GM12878 (cell line): Measurements from ENCODE around the gene CLEC16A. TPM values are rescaled to one million over a fixed set of nuclear protein-coding genes. Genes with fewer than 3 reads are reported as not detected.

Experiments used
- ATAC-seq: fragments of 200-7000 bp; cut with Tn5 transposase; 3 replicates; pipeline ENCODE4 v1.9.1; 2020; ENCODE audit warnings: mild to moderate bottlenecking, moderate library complexity
- BruUV-seq: library from RNA; stranded (reverse); fragments of 400-500 nt; replicated peaks from 2 replicates; lab custom pipeline; 2021; lab: Mats Ljungman, UMichigan
- CTCF ChIA-PET: fragments of 300-600 bp; sonication (Branson Sonifier 250); formaldehyde crosslinking; extraction: SDS; loops from one replicate; lab custom pipeline; 2021; ENCODE audit warnings: inconsistent platforms; lab: Yijun Ruan, JAX
- POLR2A ChIA-PET: fragments of 350-600 bp; formaldehyde crosslinking; extraction: SDS; loops from one replicate; lab custom pipeline; 2021; ENCODE audit warnings: inconsistent platforms; lab: Charles Lee
- RAD21 ChIA-PET: fragments of 300-600 bp; sonication (Branson Sonifier 250); formaldehyde crosslinking; loops from one replicate; lab custom pipeline; 2023; ENCODE audit warnings: antibody characterized with exemption; ENCODE audit not compliant: unreplicated experiment; lab: Charles Lee
- SMC1A ChIA-PET: fragments of 300-600 bp; sonication (Branson Sonifier 250); formaldehyde crosslinking; loops from one replicate; lab custom pipeline; 2023; ENCODE audit not compliant: unreplicated experiment, uncharacterized antibody; lab: Charles Lee
- DNase-seq: peaks from one replicate; pipeline ENCODE4 v3.0.0-alpha.2; 2011; ENCODE audit warnings: low read depth, low spot score
- FAIRE-seq: peaks from 3 replicates; lab custom pipeline; 2011; peaks lifted over from hg19 to GRCh38; lab: Jason Lieb, UNC
- H2AFZ ChIP-seq: 2 replicates; pipeline ENCODE4 v1.6.0; 2011; ENCODE audit warnings: low read depth, low read length, control low read depth; ENCODE audit not compliant: control insufficient read depth
- H3K27ac ChIP-seq: 2 replicates; pipeline ENCODE4 v1.5.1; 2011; ENCODE audit warnings: control low read depth; ENCODE audit not compliant: control insufficient read depth, insufficient read depth
- H3K27me3 ChIP-seq, 2 experiments: replicated peaks in 1 of 2; 2 replicates each; pipeline versions ENCODE4 v1.6.0 to v1.6.1; 2011; ENCODE audit warnings: low read length in 1 of 2; ENCODE audit not compliant: control insufficient read depth in 2 of 2, insufficient read depth in 2 of 2
- H3K36me3 ChIP-seq, 2 experiments: 2 replicates each; pipeline ENCODE4 v1.5.1; 2011; ENCODE audit warnings: low read length in 1 of 2; ENCODE audit not compliant: control insufficient read depth in 2 of 2, insufficient read depth in 2 of 2
- H3K4me1 ChIP-seq: 2 replicates; pipeline ENCODE4 v1.6.1; 2011; ENCODE audit warnings: mild to moderate bottlenecking, low read length, moderate library complexity, mixed read lengths; ENCODE audit not compliant: control insufficient read depth, insufficient read depth
- H3K4me2 ChIP-seq: 2 replicates; pipeline ENCODE4 v1.6.0; 2011; ENCODE audit warnings: control low read depth; ENCODE audit not compliant: control insufficient read depth, insufficient read depth
- H3K4me3 ChIP-seq: fragments of 200-600 bp; sonication (generic); 2 replicates; pipeline ENCODE4 v1.5.1; 2016
- H3K79me2 ChIP-seq: 2 replicates; pipeline ENCODE4 v1.6.0; 2011; ENCODE audit warnings: low read length; ENCODE audit not compliant: control insufficient read depth, insufficient read depth
- H3K9ac ChIP-seq: 2 replicates; pipeline ENCODE4 v1.8.0; 2011; ENCODE audit warnings: low read length, control low read depth, mixed read lengths; ENCODE audit not compliant: control insufficient read depth, insufficient read depth
- H3K9me3 ChIP-seq: replicated peaks from 3 replicates; pipeline ENCODE4 v1.5.1; 2011; ENCODE audit warnings: mild to moderate bottlenecking, low read length; ENCODE audit not compliant: control insufficient read depth, insufficient read depth
- H4K20me1 ChIP-seq: 2 replicates; pipeline ENCODE4 v1.6.0; 2011; ENCODE audit not compliant: control insufficient read depth, insufficient read depth
- ASH2L ChIP-seq: fragments of 300-600, 200-600 bp; sonication (generic); IDR thresholded peaks from 2 replicates; pipeline ENCODE4 v1.6.1; 2017; ENCODE audit warnings: low read depth, mild to moderate bottlenecking, borderline replicate concordance
- CBX3 ChIP-seq: fragments of 200-600 bp; sonication (generic); IDR thresholded peaks from 2 replicates; pipeline ENCODE4 v1.6.1; 2016; ENCODE audit warnings: low read depth, borderline replicate concordance
- CHD2 ChIP-seq: IDR thresholded peaks from 2 replicates; pipeline ENCODE4 v1.6.1; 2011; ENCODE audit warnings: low read depth, low read length, improper control_type of control experiment, borderline replicate concordance
- FOXM1 ChIP-seq: IDR thresholded peaks from 2 replicates; pipeline ENCODE4 v1.6.1; 2012; ENCODE audit warnings: low read depth, mild to moderate bottlenecking, inconsistent platforms, low read length, moderate library complexity
- GATAD2B ChIP-seq: fragments of 450-650 bp; conservative IDR thresholded peaks from 2 replicates; pipeline ENCODE4 v1.6.1; 2017; ENCODE audit warnings: low read depth, mild to moderate bottlenecking, moderate library complexity
- MEF2B ChIP-seq: fragments of 450-650 bp; IDR thresholded peaks from 2 replicates; pipeline ENCODE4 v1.6.1; 2018; ENCODE audit warnings: mild to moderate bottlenecking, moderate library complexity; ENCODE audit not compliant: partially characterized antibody, poor library complexity, severe bottlenecking
- NBN ChIP-seq: fragments of 450-650 bp; IDR thresholded peaks from 2 replicates; pipeline ENCODE4 v1.6.1; 2016
- SIX5 ChIP-seq: IDR thresholded peaks from 2 replicates; pipeline ENCODE4 v1.6.1; 2011; ENCODE audit warnings: mild to moderate bottlenecking, low read depth, low read length, moderate library complexity; ENCODE audit not compliant: severe bottlenecking
- SPI1 ChIP-seq: IDR thresholded peaks from 2 replicates; pipeline ENCODE4 v1.6.1; 2011; ENCODE audit warnings: low read depth, mild to moderate bottlenecking, low read length, moderate library complexity, borderline replicate concordance; ENCODE audit not compliant: insufficient read depth
- SRF ChIP-seq, 2 experiments: IDR thresholded peaks; 2 replicates each; pipeline ENCODE4 v1.6.1; 2011; ENCODE audit warnings: low read depth in 2 of 2, low read length in 2 of 2, mild to moderate bottlenecking in 1 of 2, moderate library complexity in 1 of 2
- STAT3 ChIP-seq: IDR thresholded peaks from 2 replicates; pipeline ENCODE4 v1.6.1; 2011; ENCODE audit warnings: low read depth, low read length, improper control_type of control experiment
- WGBS: methylation state at CpG from one replicate; pipeline ENCODE4 v1.1.6; 2016; ENCODE audit warnings: low lambda C conversion rate; ENCODE audit not compliant: insufficient replicate concordance, insufficient coverage; ENCODE audit errors: missing lambda C conversion rate; 5-methylcytosine and 5-hydroxymethylcytosine counted together
- in situ Hi-C: fragments of 300-500 bp; cut with MboI; formaldehyde crosslinking; loops from 9 replicates; pipeline ENCODE4 v1.14.3; 2018; ENCODE audit warnings: mixed read lengths
- intact Hi-C: fragments of 100-400 bp; cut with micrococcal nuclease; formaldehyde crosslinking; loops from one replicate; pipeline ENCODE4 v1.14.2; 2022; ENCODE audit not compliant: unreplicated experiment
- polyA plus RNA-seq, 11 experiments: library from polyadenylated mRNA; depleted of rRNA in 4 of 11; unstranded in 6 of 11; stranded (reverse) in 5 of 11; fragments of >200 nt; fragmentation: Nextera tagmentation in 4 of 11; fragmentation: Illumina TruSeq in 1 of 11; extraction: Ambion mirVana in 4 of 11; extraction: Trizol in 1 of 11; gene quantifications; 1 replicate in 1 of 11; 2 replicates in 10 of 11; pipeline versions ENCODE4 v1.2.1 to v1.2.3, GENCODE V29; 2011 to 2016; ENCODE audit warnings: inconsistent platforms in 2 of 11, missing spikeins in 2 of 11, low read depth in 1 of 11
- total RNA-seq, 4 experiments: library from RNA; depleted of rRNA in 3 of 4; stranded (reverse); fragments of >200 nt in 3 of 4; fragmentation: Illumina TruSeq in 1 of 4; extraction: Trizol in 1 of 4; gene quantifications; 2 replicates each; pipeline versions ENCODE4 v1.2.1 to v1.2.3, GENCODE V29; 2013 to 2021
- TF ChIP-seq, protein P1 (sequence below): fragments of 450-650 bp; IDR thresholded peaks from 2 replicates; pipeline ENCODE4 v1.6.1; 2016; ENCODE audit warnings: mild to moderate bottlenecking
- TF ChIP-seq, protein P2 (sequence below): fragments of 450-650 bp; conservative IDR thresholded peaks from 2 replicates; pipeline ENCODE4 v1.6.1; 2017; ENCODE audit warnings: mild to moderate bottlenecking, moderate library complexity
- TF ChIP-seq, protein P3 (sequence below): IDR thresholded peaks from 2 replicates; pipeline ENCODE4 v1.6.1; 2011; ENCODE audit warnings: low read depth, low read length, improper control_type of control experiment, borderline replicate concordance
- TF ChIP-seq, protein P4 (sequence below): fragments of 450-650 bp; IDR thresholded peaks from 2 replicates; pipeline ENCODE4 v1.6.1; 2017; ENCODE audit warnings: borderline replicate concordance

CLEC16A gene
- total and polyA plus RNA-seq, 10 of the 15 experiments (the other 5 are each of a cell fraction or from before 2014, with no cell fraction given), result 1.5 to 28.8 (median 19.2) TPM

DNA sequence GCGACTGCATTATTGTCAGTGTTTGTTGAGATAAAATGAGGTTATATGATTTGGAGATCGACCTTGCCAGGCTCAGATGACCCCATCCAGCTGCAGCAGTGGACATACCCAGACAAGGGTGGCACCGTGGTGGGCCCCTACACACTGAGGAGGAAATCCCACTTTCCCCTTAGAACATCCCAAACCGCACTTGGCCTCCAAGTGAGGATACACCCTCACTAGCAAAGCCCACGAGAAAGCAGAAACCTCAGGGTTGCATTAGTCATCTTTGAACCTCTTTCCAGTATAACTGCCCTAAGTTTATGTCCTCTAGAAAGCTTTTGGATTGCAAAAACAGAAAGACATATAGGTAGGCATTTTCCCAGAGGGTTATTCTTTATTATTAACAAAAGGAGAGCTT, 101.5 kb downstream of the CLEC16A start:
- Histone ChIP-seq H3K4me2 (no peak overlapping the region), H3K36me3 (peaks cover 8 to 15% of the 10 kb centered on the region in 2 experiments; a peak in 3 of 4 replicates), H3K9me3 (no peaks in the 10 kb centered on the region), H4K20me1 (no peaks in the 10 kb centered on the region), H3K4me3 (no peak overlapping the region), H2AFZ (no peak overlapping the region), H3K27me3 (no peaks in the 10 kb centered on the region), H3K9ac (no peak overlapping the region), H3K27ac (no peak overlapping the region), H3K79me2 (no peaks in the 10 kb centered on the region), H3K4me1 (no peaks in the 10 kb centered on the region)
- DNase-seq (no peak), ATAC-seq (no peak), FAIRE-seq (no peak)
- ChIA-PET POLR2A (interaction anchor here (1.5 kb wide), 1 partner anchor 9 kb away, joined by 4 read pairs; no protein-coding TSS in a partner anchor), CTCF (interaction anchor here (0.8 to 1.4 kb wide), 2 partner anchors 23 to 81 kb away, joined by 3 read pairs; no protein-coding TSS in a partner anchor), SMC1A (interaction anchor here (0.7 to 0.8 kb wide), 2 partner anchors 12 to 188 kb away, joined by 3 read pairs; no protein-coding TSS in a partner anchor), RAD21 (no interaction called here)
- no TSS peak for BruUV-seq
- intact Hi-C loops (no loop called here), in situ Hi-C loops (no loop called here)
- TF ChIP-seq CHD2 (no peak), MEF2B (no peak), ASH2L (no peak), SPI1 (no peak), SRF (IDR thresholded peaks at IDR 0.05; ENCODE audit: low read depth in 2 of 2, low read length in 2 of 2) (no peak), SIX5 (no peak), CBX3 (no peak), NBN (no peak), FOXM1 (no peak), GATAD2B (no peak), STAT3 (no peak)
- TF ChIP-seq, protein P1, sequence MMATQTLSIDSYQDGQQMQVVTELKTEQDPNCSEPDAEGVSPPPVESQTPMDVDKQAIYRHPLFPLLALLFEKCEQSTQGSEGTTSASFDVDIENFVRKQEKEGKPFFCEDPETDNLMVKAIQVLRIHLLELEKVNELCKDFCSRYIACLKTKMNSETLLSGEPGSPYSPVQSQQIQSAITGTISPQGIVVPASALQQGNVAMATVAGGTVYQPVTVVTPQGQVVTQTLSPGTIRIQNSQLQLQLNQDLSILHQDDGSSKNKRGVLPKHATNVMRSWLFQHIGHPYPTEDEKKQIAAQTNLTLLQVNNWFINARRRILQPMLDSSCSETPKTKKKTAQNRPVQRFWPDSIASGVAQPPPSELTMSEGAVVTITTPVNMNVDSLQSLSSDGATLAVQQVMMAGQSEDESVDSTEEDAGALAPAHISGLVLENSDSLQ, result no peak
- TF ChIP-seq, protein P2, sequence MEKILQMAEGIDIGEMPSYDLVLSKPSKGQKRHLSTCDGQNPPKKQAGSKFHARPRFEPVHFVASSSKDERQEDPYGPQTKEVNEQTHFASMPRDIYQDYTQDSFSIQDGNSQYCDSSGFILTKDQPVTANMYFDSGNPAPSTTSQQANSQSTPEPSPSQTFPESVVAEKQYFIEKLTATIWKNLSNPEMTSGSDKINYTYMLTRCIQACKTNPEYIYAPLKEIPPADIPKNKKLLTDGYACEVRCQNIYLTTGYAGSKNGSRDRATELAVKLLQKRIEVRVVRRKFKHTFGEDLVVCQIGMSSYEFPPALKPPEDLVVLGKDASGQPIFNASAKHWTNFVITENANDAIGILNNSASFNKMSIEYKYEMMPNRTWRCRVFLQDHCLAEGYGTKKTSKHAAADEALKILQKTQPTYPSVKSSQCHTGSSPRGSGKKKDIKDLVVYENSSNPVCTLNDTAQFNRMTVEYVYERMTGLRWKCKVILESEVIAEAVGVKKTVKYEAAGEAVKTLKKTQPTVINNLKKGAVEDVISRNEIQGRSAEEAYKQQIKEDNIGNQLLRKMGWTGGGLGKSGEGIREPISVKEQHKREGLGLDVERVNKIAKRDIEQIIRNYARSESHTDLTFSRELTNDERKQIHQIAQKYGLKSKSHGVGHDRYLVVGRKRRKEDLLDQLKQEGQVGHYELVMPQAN, result no peak
- TF ChIP-seq, protein P3, sequence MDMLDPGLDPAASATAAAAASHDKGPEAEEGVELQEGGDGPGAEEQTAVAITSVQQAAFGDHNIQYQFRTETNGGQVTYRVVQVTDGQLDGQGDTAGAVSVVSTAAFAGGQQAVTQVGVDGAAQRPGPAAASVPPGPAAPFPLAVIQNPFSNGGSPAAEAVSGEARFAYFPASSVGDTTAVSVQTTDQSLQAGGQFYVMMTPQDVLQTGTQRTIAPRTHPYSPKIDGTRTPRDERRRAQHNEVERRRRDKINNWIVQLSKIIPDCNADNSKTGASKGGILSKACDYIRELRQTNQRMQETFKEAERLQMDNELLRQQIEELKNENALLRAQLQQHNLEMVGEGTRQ, result no peak
- TF ChIP-seq, protein P4, sequence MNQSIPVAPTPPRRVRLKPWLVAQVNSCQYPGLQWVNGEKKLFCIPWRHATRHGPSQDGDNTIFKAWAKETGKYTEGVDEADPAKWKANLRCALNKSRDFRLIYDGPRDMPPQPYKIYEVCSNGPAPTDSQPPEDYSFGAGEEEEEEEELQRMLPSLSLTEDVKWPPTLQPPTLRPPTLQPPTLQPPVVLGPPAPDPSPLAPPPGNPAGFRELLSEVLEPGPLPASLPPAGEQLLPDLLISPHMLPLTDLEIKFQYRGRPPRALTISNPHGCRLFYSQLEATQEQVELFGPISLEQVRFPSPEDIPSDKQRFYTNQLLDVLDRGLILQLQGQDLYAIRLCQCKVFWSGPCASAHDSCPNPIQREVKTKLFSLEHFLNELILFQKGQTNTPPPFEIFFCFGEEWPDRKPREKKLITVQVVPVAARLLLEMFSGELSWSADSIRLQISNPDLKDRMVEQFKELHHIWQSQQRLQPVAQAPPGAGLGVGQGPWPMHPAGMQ, result no peak
- WGBS, result 88% methylated on average over 5 of the region's 5 CpGs
